Right atrium auricular region (tissue), 2 donors: ENCODE results near the gene MTCL3.

ENCODE experiments used
- DNase-seq: peaks from one replicate; pipeline ENCODE4 v3.0.0-alpha.2; 2019; ENCODE audit warnings: low spot score
- H3K27ac ChIP-seq, 2 donors: fragments of 200-600 bp; sonication (generic); 1 replicate in 1 of 2; 2 replicates in 1 of 2; pipeline ENCODE4 v1.5.1; 2016 to 2019
- H3K27me3 ChIP-seq, 2 donors: fragments of 200-600 bp; sonication (generic); one replicate each; pipeline versions ENCODE4 v1.5.1 to v1.6.0; 2017 to 2019
- H3K36me3 ChIP-seq: fragments of 200-600 bp; sonication (generic); one replicate; pipeline ENCODE4 v1.5.1; 2016
- H3K4me1 ChIP-seq, 2 donors: fragments of 200-600 bp; sonication (generic); one replicate each; pipeline versions ENCODE4 v1.5.1 to v1.6.0; 2017 to 2019
- H3K4me3 ChIP-seq, 2 donors: fragments of 200-600 bp; sonication (generic); 1 replicate in 1 of 2; 2 replicates in 1 of 2; pipeline ENCODE4 v1.5.1; 2017 to 2019; ENCODE audit warnings: mild to moderate bottlenecking in 1 of 2, moderate library complexity in 1 of 2
- H3K9me3 ChIP-seq, 2 donors: fragments of 200-600 bp; sonication (generic); one replicate each; pipeline ENCODE4 v1.5.1; 2019
- CTCF ChIP-seq, 2 donors: fragments of 200-600 bp; sonication (generic); IDR thresholded peaks; one replicate each; pipeline ENCODE4 v1.5.1; 2019; ENCODE audit warnings: antibody characterized with exemption in 2 of 2

The MTCL3 gene

GRCh38 chr6:127518191-127518709, 885 bp downstream of the MTCL3 start:
- Histone ChIP-seq H3K36me3 (no peaks in the 10 kb centered on the region), H3K4me3 (no peak overlapping the region), H3K27ac (no peak overlapping the region), H3K9me3 (no peaks in the 10 kb centered on the region), H3K4me1 (peaks cover 0 to 27% of the 10 kb centered on the region in 2 donors), H3K27me3 (peaks cover 8 to 10% of the 10 kb centered on the region in 2 donors)
- DNase-seq, result no peak
- no peak for TF ChIP-seq CTCF (IDR thresholded peaks at IDR 0.05)

GRCh38 chr6:127517693-127518092, 1.4 kb downstream of the MTCL3 start:
- no peak for TF ChIP-seq CTCF (IDR thresholded peaks at IDR 0.05)
- Histone ChIP-seq H3K36me3 (no peaks in the 10 kb centered on the region), H3K9me3 (no peaks in the 10 kb centered on the region), H3K27me3 (peaks cover 8 to 10% of the 10 kb centered on the region in 2 donors), H3K4me1 (peaks cover 0 to 27% of the 10 kb centered on the region in 2 donors), H3K4me3 (no peak overlapping the region), H3K27ac (no peak overlapping the region)
- no peak for DNase-seq

GRCh38 chr6:127516662-127517273, 2.4 kb downstream of the MTCL3 start:
- Histone ChIP-seq H3K27me3 (peaks cover 8 to 10% of the 10 kb centered on the region in 2 donors), H3K36me3 (no peaks in the 10 kb centered on the region), H3K4me1 (peaks cover 0 to 27% of the 10 kb centered on the region in 2 donors), H3K9me3 (no peaks in the 10 kb centered on the region), H3K27ac (no peak overlapping the region), H3K4me3 (peak overlapping the region in 1 of 2 donors; percentile 64)
- no peak for DNase-seq
- TF ChIP-seq CTCF (IDR thresholded peaks at IDR 0.05), result peak; percentile 56 to 62

- DNase-seq, result no peak
- Histone ChIP-seq H3K36me3 (no peaks in the 10 kb centered on the region), H3K4me3 (peak overlapping the region; percentile 44 to 64), H3K9me3 (no peaks in the 10 kb centered on the region), H3K27me3 (peaks cover 3 to 10% of the 10 kb centered on the region in 2 donors), H3K27ac (no peak overlapping the region), H3K4me1 (peaks cover 0 to 27% of the 10 kb centered on the region in 2 donors)
- TF ChIP-seq CTCF (IDR thresholded peaks at IDR 0.05), result no peak
These were observed 3.1 kb downstream of the MTCL3 start for GRCh38 chr6:127515794-127516661.

GRCh38 chr6:127515234-127515793, 3.8 kb downstream of the MTCL3 start:
- TF ChIP-seq CTCF (IDR thresholded peaks at IDR 0.05), result no peak
- Histone ChIP-seq H3K4me3 (peak overlapping the region; percentile 44 to 64), H3K4me1 (peaks cover 0 to 27% of the 10 kb centered on the region in 2 donors), H3K9me3 (no peaks in the 10 kb centered on the region), H3K27ac (no peak overlapping the region), H3K36me3 (no peaks in the 10 kb centered on the region), H3K27me3 (peaks cover 0 to 10% of the 10 kb centered on the region in 2 donors)
- no peak for DNase-seq
